ENCODE data around the gene LYPLAL1.
"Not testable (repeated sequence)": the region's sequence is repeated elsewhere in the genome, so short reads cannot be mapped to it uniquely, and the experiment has no call there.

Gene LYPLAL1

GRCh38 chr1:219220945-219221344, 47.3 kb downstream of the LYPLAL1 start:
- DNase-seq: no peak

- DNase-seq: no peak
Observed at GRCh38 chr1:219223496-219223895, 49.8 kb downstream of the LYPLAL1 start.

- DNase-seq: no peak
Observed at GRCh38 chr1:219226196-219226595, 52.5 kb downstream of the LYPLAL1 start.

GRCh38 chr1:219227360-219228057, 53.8 kb downstream of the LYPLAL1 start:
- no peak for DNase-seq

- DNase-seq: no peak
Observed at GRCh38 chr1:219228058-219228419, 54.4 kb downstream of the LYPLAL1 start.

GRCh38 chr1:219232890-219233289, 59.2 kb downstream of the LYPLAL1 start:
- DNase-seq: no peak

GRCh38 chr1:219235903-219236481, 62.3 kb downstream of the LYPLAL1 start:
- no peak for DNase-seq

GRCh38 chr1:219236933-219237610, 63.4 kb downstream of the LYPLAL1 start:
- no peak for DNase-seq

- DNase-seq: no peak
Observed at GRCh38 chr1:219239518-219239917, 65.8 kb downstream of the LYPLAL1 start.

- DNase-seq: no peak
Observed at GRCh38 chr1:219244864-219245263, 71.2 kb downstream of the LYPLAL1 start.

- DNase-seq: no peak
Observed at GRCh38 chr1:219247441-219247840, 73.8 kb downstream of the LYPLAL1 start.

GRCh38 chr1:219250468-219250867, 76.8 kb downstream of the LYPLAL1 start:
- not testable (repeated sequence) for DNase-seq

- DNase-seq: no peak
Observed at GRCh38 chr1:219257751-219258150, 84.1 kb downstream of the LYPLAL1 start.

GRCh38 chr1:219261454-219261853, 87.8 kb downstream of the LYPLAL1 start:
- DNase-seq: no peak
